Activated CD8-positive, alpha-beta memory T cell treated with anti-CD3 and anti-CD28 coated beads, Interleukin-2, amount 50 U/mL, for 48 hours (primary cell): ENCODE data around the gene APRT.
"Not testable (repeated sequence)": the region's sequence is repeated elsewhere in the genome, so short reads cannot be mapped to it uniquely, and the experiment has no call there.

Experiments used
- DNase-seq: peaks from one replicate; pipeline ENCODE4 v3.0.0-alpha.2; 2020

Gene APRT

DNA sequence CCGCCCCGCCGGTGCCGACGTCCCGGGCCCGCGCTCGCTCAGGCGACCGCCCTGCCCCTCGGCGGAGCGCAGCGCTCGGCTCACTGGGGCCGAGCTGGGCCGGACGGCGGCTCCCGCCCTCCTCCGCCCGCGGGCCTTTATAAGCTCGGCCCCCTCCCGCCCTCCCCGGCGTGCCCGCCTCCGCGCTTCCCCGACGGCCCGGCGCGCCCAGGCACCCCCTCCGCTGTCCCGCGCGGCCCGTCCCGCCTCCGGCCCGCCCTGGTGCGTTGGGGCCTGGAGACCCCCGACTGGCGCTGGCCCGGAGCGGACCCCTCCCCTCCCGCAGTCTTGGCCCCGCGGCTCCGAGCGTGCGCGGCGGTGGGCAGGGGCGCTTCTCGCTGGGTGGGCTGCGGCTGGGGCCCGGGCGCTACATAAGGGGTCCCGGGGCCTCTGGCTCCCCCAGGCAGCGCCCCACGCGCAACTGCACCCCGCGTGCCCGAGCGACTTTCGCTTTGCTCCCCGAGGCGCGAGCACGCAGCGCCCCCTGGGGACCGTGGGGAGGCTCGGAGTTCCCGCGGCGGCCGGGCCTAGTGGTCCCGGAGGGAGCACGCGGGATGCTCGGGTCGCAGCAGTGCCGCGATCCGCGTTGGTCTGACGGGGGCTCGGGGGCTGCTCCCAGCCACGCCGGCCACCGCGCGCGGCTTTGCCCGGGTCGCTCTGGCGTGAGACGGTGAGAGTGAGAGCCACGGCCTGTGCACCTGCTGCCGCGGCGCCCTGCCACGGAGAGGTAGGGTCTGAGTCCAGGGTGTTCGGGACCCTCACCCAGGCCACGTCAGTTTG is 26.4 kb downstream of the APRT start, which contains the start of gene PIEZO1:
PIEZO1 (minus strand) TSS at position 115 of the 819 bp plus-strand sequence. CDS start 256 bp downstream, outside the sequence.
- peak; percentile 91 for DNase-seq

DNA sequence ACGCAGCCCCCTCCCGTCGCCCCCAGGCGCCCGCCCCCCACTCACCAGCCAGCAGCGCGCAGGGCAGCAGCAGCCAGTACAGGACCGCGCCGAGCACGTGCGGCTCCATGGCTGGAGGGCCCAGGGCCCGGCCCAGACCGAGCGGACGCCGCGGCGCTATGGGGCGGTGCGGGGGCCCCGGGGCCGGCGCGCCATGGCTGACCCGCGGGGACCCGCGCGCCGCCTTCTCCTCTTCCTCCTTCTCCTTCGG is 26.9 kb downstream of the APRT start:
- DNase-seq, result no peak

DNA sequence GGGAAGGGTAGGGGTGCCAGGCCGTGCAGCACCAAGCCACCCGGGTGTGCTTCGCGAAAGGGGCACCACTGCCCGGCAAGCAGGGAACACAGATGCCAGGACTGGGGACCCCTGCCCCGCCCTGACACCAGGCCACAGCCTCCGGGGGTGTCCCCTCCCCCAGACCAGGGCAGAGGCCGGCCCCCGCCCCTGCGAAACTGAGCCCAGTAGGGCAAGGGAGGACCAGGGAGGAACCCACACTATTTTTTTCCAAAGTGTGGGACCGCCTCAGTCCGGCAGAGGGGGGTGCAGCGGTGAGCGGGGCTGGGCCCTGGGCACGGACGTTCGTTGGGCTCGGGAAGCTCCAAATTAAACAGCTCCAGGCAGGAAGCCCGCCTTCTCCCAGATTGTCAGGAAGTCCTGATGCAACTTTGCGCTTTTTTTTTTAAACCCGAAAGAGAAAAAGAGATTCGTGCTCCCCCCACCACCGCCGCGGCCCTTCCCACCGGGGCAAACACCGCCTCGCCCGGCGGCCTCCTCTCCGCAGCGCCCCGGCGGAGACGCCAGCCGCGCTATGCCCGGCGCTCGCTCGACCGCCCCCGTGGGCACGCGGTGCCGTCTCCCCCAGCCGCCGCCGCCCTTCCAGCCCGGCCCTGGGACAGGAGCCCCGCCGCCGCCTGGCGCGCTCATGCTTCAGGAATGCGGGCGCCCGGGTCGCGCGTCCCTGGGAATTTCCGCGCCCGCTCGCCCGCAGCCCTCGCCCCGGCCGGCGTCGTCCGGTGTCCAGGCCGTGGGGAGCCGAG is 27.5 kb downstream of the APRT start:
- peak; percentile 73 for DNase-seq

DNA sequence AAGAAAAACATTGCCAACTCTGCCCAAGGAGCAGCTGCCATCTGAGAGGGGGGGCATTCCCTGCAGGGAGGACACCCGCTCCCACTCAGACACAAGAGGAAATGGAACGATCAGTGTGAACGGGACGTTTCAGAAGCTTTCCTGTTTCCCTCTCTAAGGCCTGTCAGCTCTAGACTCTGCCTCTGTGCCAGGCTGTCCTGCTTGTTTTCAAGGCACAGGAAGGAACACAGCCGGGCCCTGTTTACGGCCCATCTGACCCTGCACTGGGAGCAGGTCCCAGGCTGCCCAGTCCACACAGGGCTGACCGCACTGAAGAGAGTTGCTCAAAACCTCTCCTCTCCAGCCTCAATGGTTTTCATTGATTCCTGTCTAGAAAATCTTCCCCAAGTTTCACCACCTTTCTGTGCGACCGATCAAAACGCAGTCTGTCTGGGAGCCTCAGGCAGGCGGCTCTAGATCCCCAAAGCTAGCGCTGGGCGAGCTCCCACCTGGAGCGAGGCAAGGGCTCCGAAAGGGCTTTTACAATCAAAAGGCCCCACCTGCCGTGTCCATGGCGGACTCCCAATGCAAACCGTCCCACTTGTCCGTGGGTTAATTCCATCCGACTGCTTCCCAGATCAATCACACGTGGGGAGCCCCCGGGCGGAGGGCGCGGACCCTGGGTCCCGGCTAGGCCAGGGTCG is 28.2 kb downstream of the APRT start:
- no peak for DNase-seq

DNA sequence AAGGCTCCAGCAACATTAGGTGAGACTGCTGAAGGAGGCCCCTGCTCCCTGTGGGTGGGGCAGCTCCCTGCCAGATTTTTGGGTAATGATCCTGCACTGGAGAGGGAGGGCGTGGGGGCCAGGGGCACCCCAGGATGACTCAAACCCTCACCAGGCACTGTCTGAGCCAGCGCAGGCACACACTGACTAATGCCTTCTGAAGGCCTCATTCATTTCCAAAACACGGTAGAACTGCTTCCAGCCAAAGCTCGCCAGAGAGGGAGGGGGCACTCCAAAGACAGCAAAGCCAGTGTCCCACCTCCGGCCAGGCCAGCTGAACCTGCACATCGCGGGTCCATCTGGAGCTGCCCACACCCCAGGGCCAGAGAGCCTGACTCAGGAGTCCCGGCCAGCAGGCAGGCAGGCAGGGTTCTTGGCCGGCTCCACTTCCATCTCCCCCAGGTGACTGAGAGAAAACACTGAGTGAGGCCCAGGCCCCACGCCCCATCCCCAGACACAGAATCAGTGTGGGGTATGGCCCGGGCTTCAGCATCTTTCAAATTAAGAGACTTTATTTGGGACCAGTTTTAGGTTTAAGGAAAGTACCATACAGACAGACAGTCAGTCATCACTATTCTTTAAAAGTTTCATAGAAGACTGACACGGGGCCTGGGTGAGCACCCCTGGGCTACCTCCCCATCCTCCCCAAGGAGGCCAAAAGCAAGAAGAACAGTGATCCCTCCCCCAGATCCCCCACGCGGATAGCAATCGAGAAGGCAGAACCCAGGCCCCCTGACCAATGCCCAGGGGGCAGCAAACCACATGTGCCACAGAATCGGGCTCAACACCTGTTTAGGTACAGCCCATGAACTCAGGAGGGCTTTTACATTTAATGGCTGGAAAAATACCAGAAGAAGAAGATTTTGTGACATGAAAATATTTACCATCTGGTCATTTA is 29.0 kb downstream of the APRT start:
- DNase-seq, result peak; percentile 85

DNA sequence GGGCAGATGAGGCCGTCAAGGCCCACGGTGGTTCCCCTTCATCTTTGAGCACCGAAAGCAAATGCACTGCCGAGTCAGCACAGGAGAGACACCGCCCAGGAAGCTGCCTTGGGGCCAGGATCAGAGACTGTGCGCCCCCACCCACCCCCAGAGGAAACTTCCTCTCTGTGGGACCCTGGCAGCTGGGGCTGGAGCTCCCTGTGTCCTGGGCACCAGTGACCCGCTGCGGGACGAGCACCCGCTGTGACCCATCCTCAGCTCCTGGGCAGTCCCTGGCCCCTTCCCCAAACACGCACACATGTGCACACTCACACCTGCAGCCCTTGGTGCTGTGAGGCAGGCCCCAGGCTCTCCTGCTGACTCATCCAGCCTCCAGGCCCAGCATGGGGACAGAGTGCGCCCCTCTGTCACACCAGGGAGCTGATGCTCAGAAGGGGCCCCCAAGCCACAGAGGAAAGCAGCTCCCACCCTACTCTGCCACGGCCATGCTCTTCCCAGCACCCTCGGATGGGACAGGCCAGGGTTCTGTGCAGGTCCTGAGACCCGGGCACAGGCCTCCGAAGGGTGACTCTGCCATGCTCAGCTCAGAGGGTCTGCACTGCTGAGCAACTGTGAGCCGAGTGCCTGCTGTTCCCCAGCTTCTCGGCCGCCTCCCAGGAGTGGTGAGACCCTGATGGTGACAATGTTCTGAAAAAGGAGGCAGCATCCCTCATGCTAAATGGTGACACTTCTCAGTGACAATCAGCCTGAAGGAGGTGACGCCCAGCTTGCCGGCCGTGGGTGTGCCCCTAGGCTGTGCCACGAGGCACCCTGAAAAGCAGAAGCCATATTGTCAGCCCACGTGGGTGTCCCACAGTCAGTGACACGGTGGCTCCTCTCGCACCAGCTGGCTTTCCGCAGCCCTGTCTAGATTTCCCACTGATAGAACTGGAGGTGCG is 30.3 kb downstream of the APRT start:
- peak; percentile 85 for DNase-seq

DNA sequence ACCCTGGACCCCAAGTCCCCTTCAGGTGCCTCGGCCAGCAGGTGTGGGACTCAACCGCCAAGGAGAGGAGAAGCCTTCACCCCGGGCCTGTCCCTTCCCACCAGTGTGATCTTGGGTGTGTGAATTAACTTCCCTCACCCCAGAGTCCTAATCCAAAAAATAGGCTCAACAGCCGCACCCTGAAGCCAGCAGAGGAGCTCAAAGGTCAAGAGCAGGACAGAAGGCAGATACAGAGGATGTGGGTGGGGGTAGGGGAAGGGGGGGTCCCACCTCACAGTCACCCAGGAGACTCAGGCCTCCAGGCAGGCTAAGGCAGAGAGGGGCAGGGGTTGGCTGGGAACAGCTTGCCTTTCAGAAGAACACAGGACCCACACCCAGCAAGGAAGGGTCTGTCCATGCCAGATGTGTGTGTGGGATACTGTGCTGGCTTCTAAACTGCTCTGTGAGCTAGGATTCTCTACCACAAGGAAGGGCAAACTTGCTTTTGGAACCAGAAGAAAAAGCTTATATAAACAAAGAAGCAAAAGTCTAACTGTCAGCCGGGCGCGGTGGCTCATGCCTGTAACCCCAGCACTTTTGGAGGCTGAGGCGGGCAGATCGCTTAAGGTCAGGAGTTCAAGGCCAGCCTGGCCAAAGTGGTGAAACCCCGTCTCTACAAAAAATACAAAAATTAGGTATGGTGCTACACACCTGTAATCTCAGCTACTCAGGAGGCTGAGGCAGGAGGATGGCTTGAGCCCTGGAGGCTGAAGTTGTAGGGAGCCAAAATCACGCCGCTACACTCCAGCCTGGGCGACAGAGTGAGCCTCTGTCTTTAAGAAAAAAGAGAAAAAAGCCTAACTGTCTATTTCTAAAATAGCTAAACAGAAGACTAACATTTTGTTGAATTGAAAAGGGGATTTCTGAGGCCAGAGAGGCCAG is 31.3 kb downstream of the APRT start:
- no peak for DNase-seq

DNA sequence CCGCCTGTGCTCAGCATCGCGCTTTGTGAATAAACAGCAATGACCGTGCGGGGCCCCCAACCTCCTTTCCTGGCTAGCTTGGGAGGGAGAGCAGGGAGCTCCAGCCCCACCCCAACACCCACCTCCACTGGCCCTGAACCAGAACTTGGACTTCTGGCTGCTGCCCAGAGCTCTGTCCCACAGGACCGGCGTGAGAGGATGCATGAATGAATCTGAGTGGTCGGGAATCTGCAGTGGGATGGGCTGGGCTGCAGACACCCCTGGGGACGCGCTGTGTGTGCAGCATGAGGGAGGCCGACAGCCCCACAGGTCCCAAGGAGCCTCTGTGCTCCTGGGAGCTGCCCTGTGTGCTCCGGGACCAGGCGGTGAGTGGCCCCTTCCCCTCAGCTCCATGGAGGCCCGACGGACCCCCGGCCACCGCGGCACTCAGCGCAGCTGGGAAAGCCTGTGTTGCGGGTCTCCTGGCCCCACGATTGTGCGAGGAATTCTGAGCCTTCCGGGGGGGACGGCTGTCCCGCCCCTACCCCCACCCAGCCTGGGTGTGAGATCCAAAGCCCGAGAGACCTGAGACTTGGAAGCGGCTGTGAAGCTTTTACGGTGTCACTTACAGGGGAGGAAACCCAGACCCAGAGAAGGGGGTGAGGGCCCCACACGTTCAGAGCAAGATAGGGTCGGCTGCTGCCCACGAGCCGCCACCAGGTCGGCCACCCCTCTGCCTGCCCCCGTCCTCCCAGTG is 32.2 kb downstream of the APRT start:
- no peak for DNase-seq

DNA sequence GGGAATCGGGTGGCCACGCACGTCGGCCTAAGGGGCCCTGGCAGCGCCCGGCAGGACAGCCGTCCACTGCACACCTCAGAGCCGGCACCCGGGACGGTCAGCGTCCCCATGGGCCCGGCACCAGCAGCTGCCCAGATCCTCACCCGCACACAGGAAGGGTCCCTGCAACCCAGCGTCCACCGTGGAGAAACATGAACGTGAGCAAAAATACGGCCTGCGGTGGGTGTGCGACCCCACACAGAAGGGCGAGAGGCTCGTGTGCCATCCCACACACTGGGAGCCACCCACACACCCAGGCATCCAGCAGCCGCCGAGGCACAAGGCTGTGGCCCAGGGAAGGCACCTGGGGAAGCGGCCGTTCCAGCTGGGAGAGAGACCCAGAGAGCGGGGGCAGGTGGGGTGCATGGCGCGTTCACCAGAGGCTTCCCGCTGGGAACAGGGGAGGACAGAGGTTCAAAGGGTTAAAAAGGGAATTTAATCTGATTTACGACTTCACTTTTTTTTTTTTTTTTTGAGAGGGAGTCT is 33.1 kb downstream of the APRT start:
- no peak for DNase-seq

DNA sequence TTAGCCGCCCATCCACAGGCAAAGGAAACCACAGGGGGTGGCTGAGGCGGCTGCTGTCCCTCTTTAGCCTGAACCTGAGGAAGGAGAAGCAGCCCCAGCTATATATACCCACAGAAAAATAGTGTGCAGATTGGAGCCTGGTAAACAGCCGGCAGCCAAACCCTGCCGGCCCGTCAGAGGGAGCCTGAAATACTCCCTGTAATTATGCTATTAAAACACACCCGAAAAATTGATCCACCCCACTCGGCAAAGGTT is 33.5 kb downstream of the APRT start:
- no peak for DNase-seq

DNA sequence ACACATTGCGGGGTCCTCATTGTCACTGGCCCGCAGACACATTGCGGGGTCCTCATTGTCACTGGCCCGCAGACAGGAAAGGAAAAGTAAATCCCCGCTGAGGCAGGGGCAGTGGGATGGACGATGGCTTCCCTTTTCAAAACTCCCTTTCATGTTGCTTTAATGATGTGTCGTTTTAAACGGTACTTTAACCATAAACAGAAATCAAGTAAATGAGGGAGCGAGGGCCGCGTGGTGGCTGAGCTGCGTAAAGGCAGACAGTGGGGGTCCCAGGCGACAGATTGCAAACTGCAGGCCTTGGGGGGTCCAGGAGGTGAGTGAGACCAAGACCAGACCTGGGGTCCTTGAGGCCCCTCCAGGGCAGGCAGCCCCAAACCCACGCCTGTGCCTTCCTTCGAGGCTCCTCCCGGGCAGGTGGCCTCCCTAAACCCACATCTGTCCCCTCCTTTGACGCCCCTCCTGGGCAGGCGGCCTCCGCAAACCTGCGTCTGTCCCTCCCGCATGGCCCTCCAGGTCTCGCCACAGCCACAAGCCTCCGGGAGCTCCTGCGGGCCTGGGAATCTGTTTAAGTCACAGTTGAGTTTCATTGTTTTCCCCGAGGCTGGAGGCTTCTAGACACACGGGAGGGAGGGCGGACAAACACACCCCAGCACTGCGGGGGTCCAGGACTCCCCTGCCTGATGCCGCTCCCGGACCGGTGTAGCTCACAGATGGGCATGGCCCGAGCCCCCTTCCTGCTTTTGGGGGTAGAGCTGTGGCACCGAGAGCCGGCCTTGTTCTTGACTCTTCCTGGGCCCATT is 34.1 kb downstream of the APRT start:
- DNase-seq, result no peak

DNA sequence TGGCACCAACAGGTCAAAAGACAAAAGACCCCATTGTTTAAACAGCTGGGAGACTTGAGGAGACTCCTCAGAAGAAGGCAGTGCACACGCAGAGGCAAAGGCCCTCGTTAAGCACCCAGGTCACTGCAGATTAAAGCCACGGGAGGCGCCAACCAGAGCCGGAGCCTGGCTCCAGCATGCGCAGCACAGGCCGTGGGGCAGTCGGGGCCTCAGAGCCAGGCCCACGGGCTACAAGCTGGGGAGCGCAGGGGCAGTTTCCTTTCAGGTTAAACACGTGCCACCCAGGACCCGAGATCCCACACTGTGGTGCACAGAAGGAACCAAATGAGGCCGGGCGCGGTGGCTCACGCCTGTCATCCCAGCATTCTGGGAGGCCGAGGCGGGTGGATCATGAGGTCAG is 35.9 kb downstream of the APRT start:
- DNase-seq, result no peak

DNA sequence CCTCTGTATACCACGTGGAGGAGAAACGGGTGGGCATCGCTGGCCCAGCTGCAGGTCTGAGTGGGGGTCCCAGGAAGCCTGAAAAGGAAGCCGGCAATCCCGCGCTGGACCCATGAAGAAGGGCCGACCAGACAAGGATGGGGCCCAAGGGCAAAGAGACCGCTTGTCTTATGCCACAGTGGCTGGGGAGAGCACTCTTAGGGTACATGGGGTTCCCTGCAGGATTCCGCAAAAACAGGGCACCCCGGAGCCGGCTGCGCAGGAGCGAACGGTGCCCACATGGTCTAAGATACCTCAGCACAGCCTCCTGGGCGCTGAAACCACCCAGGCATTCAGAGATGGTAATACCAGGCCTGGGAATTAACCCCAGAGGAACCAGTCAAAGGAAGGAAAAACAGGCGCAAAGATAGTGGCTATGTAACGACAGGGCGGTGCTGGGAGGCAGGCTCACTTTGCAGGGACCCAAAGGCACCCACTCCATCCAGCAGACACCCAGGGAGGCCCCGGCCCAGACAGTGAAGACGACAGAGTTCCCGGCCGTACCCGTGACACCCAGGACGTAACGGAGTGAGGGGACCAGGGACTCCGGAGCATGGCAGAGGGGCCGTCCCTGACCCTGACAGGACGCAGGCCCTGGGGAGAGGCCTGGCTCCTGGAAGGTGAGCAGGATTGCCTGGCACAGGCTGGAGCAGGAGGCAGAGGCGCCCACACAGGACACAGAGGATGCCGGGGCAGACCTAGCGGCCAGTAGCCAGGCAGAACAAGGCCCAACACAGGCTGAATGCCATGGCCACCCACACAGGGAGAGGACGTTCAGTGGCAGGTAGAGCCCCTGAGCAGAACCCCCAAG is 37.0 kb downstream of the APRT start:
- no peak for DNase-seq

DNA sequence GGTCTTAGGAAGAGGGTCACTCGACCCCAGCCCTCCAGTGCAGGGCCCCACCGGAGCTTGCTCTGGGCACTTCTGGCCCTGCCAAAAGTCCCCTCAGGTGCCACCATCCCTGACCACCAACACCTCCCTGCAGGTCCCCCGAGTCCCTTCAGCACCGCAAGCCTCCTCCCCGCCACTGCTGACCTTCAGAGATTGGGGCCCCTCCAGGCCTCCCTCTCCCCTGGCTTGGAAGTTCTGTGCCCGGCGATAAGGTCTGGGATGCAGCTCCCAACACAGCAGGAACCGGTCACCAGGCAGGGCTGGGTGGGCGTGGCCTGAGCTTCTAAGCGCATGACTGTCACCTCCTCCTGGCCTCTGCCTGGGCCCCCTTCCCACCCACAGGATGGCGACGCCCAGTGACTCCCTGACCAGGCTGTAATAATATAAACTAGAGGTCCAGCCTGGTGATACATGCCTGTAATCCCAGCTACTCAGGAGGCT is 37.9 kb downstream of the APRT start:
- no peak for DNase-seq

DNA sequence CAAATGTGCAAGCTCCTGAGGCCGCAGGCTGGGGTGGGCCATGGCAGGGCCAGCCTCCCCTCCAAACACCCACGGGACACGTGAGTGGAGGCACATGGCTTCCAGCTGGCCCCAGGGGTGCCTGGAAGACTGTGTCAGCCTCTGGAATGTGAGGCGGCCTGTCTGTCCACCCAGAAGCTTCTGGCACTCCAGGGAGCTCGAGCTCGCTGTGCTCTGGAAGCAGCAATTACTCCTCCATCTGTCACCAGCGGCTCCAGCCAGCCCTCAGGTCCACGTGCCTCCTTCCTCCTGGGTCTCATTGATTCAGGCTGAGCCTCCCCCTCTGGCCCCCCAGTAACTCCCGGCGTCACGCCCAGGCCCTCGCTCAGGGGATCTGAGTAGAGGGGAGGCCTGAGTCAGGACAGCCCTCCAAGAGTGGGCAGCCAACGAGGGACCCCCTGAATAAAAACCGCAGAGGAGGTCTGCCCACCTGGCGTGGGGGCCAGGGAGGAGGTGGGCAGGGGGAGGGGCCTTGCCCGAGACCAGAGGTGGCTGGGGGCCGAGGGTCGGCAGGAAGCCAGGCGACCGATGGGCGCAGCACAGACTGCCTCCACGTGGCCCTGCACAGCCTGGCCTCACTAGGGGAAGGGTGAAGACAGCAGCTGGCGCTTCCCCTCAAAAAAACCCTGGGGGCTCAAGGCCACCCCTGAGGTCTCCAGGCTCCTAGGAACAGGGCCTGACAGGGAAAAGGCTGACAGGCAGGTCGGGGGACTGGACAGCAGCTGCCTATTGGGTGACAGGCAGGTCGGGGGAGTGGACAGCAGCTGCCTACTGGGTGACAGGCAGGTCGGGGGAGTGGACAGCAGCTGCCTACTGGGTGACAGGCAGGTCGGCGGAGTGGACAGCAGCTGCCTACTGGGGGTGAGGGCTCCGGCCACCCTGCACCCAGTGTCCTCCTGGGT is 38.6 kb downstream of the APRT start:
- no peak for DNase-seq

DNA sequence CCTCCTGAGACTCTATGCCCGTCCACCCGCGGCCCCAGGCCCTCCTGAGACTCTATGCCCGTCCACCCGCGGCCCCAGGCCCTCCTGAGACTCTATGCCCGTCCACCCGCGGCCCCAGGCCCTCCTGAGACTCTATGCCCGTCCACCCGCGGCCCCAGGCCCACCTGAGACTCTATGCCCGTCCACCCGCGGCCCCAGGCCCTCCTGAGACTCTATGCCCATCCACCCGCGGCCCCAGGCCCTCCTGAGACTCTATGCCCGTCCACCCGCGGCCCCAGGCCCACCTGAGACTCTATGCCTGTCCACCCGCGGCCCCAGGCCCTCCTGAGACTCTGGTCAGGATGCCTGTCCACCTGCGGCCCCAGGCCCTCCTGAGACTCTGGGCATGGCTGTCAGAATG is 39.9 kb downstream of the APRT start:
- DNase-seq, result not testable (repeated sequence)
